WTC11 (cell line): ENCODE measurements around the gene TCF7. TPM values are rescaled to one million over a fixed set of nuclear protein-coding genes. Genes with fewer than 3 reads are reported as not detected.
"Not testable (repeated sequence)": the region's sequence is repeated elsewhere in the genome, so short reads cannot be mapped to it uniquely, and the experiment has no call there.

Source experiments
- ATAC-seq: fragments of 200-7000 bp; cut with Tn5 transposase; 2 replicates; pipeline ENCODE4 v1.10.0; 2021; ENCODE audit warnings: mild to moderate bottlenecking, moderate library complexity
- CTCF ChIA-PET: fragments of 300-600 bp; sonication (Branson Sonifier 250); formaldehyde crosslinking; loops from one replicate; lab custom pipeline; 2021; ENCODE audit warnings: antibody characterized with exemption; lab: Charles Lee
- POLR2A ChIA-PET: fragments of 350-600 bp; sonication (Branson Sonifier 250); formaldehyde crosslinking; loops from one replicate; lab custom pipeline; 2021; ENCODE audit warnings: antibody characterized with exemption; lab: Charles Lee
- DNase-seq: peaks from one replicate; pipeline ENCODE4 v3.0.0; 2021; ENCODE audit warnings: low spot score
- H3K27ac Mint-ChIP-seq: 2 replicates; pipeline ENCODE4 v1.8.0; 2021; ENCODE audit warnings: mixed read lengths
- H3K27me3 Mint-ChIP-seq: 2 replicates; pipeline ENCODE4 v1.8.0; 2021; ENCODE audit warnings: low read depth, mild to moderate bottlenecking, moderate library complexity, mixed read lengths
- H3K36me3 Mint-ChIP-seq: 2 replicates; pipeline ENCODE4 v1.8.0; 2021; ENCODE audit warnings: mixed read lengths
- H3K4me1 Mint-ChIP-seq: 2 replicates; pipeline ENCODE4 v1.8.0; 2022; ENCODE audit warnings: mixed read lengths
- H3K4me3 Mint-ChIP-seq: 2 replicates; pipeline ENCODE4 v1.8.0; 2021; ENCODE audit warnings: mild to moderate bottlenecking, moderate library complexity, mixed read lengths
- H3K9me3 Mint-ChIP-seq: 2 replicates; pipeline ENCODE4 v1.8.0; 2021; ENCODE audit warnings: mixed read lengths
- EMX1 ChIP-seq: fragments of 250-450 bp; sonication (Bioruptor Pico); IDR thresholded peaks from 2 replicates; pipeline ENCODE4 v1.8.0; 2021; ENCODE audit warnings: mild to moderate bottlenecking
- FOXK1 ChIP-seq: sonication (generic); formaldehyde crosslinking; IDR thresholded peaks from 2 replicates; pipeline ENCODE4 v1.8.0; 2022; ENCODE audit warnings: mild to moderate bottlenecking, moderate library complexity, missing genetic modification reagents
- GTF2I ChIP-seq: fragments of 250-450 bp; sonication (Bioruptor Pico); conservative IDR thresholded peaks from 2 replicates; pipeline ENCODE4 v1.4.0; 2021; ENCODE audit warnings: mild to moderate bottlenecking
- KAT7 ChIP-seq: sonication (generic); formaldehyde crosslinking; IDR thresholded peaks from 2 replicates; pipeline ENCODE4 v1.8.1; 2023; ENCODE audit warnings: missing genetic modification reagents, mild to moderate bottlenecking, borderline replicate concordance
- NFE2L1 ChIP-seq: sonication (generic); formaldehyde crosslinking; IDR thresholded peaks from 2 replicates; pipeline ENCODE4 v1.8.1; 2023; ENCODE audit warnings: missing genetic modification reagents
- RORB ChIP-seq: fragments of 250-450 bp; sonication (Bioruptor Pico); IDR thresholded peaks from 2 replicates; pipeline ENCODE4 v1.9.0; 2021; ENCODE audit warnings: mild to moderate bottlenecking
- TCF7 ChIP-seq: sonication (generic); formaldehyde crosslinking; IDR thresholded peaks from 2 replicates; pipeline ENCODE4 v1.8.0; 2022; ENCODE audit warnings: mild to moderate bottlenecking, low read depth, missing genetic modification reagents, moderate library complexity
- TEAD4 ChIP-seq: sonication (generic); formaldehyde crosslinking; IDR thresholded peaks from 2 replicates; pipeline ENCODE4 v1.8.0; 2022; ENCODE audit warnings: mild to moderate bottlenecking, missing genetic modification reagents
- ZNF425 ChIP-seq: fragments of 250-450 bp; sonication (Bioruptor Pico); conservative IDR thresholded peaks from 2 replicates; pipeline ENCODE4 v1.9.0; 2021; ENCODE audit warnings: mild to moderate bottlenecking
- ZNF512 ChIP-seq: sonication (generic); formaldehyde crosslinking; IDR thresholded peaks from 2 replicates; pipeline ENCODE4 v1.8.1; 2022; ENCODE audit warnings: missing genetic modification reagents, borderline replicate concordance
- ZNF532 ChIP-seq: fragments of 250-450 bp; sonication (Bioruptor Pico); IDR thresholded peaks from 2 replicates; pipeline ENCODE4 v1.9.0; 2021; ENCODE audit warnings: mild to moderate bottlenecking, borderline replicate concordance
- total RNA-seq: library from RNA; stranded (reverse); gene quantifications from 3 replicates; pipeline ENCODE4 v1.2.3, GENCODE V29; 2021
- TF ChIP-seq, protein P1 (sequence below): sonication (generic); formaldehyde crosslinking; IDR thresholded peaks from 2 replicates; pipeline ENCODE4 v1.8.0; 2022; ENCODE audit warnings: mild to moderate bottlenecking, missing genetic modification reagents

Gene TCF7
- total RNA-seq, 1 experiment from 2014 or later: 11.3 TPM

DNA sequence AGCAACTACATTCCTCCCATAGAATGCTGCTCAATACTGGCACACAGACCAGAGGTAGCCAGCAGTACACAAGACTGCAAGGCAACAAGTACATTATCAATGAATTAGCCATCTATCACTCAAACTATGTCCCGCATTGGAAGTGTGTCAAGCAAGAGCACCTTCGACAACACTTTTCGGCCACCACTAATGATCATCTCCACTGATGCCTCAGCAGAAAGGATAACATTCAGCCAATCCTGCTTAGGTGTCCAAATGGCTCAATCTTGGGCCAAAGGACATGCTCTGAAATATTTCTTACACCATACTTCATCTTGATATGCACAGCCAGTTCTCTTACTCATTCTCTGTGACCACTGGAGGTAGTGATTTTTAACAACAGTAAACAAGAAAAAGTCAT is 37.2 kb downstream of the TCF7 start (continued):
- TF ChIP-seq ZNF532 (CRISPR knock-in tag) (no peak), ZNF512 (no peak), RORB (CRISPR knock-in tag) (no peak), NFE2L1 (no peak), FOXK1 (no peak)
- TF ChIP-seq, all 79 proteins: peak for 0

DNA sequence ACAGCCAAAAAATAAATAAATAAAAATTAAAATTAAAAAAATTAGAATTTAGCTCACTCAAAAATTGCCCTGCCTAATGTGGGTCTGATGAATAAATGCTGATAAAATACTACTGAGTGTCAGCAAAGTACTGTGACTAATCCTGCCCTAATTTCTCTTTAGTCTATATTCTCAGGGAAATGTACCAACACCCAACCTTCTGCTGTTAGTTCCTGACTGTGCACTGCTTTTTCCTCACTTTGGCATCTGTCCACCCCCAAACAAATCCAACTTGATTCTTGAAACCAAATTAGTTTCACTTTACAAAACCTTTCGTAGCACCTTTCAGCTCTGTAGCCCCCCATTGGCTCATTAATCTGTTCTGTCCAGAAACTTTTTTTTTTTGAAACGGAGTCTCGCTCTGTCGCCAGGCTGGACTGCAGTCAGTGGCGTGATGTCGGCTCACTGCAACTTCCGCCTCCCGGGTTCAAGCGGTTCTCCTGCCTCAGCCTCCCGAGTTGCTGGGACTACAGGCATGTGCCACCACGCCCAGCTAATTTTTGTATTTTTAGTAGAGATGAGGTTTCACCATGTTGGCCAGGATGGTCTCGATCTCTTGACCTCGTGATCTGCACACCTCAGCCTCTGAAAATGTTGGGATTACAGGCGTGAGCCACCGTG is 37.8 kb downstream of the TCF7 start:
- DNase-seq, H3K9me3 Mint-ChIP-seq, H3K27ac Mint-ChIP-seq, H3K4me1 Mint-ChIP-seq, ATAC-seq, H3K27me3 Mint-ChIP-seq, H3K4me3 Mint-ChIP-seq: not testable (repeated sequence)
- CTCF ChIA-PET: interaction anchor here (1.6 to 3.5 kb wide), 2 partner anchors 11 to 113 kb away, joined by 9 to 16 read pairs; no protein-coding TSS in a partner anchor
- POLR2A ChIA-PET: interaction anchor here (1.5 kb wide), 1 partner anchor 24 kb away, joined by 3 read pairs; no protein-coding TSS in a partner anchor
- peaks cover 35% of the 10 kb centered on the region for H3K36me3 Mint-ChIP-seq

GRCh38 chr5:134153241-134153640 is 38.8 kb downstream of the TCF7 start:
- no peak overlapping the region for H3K27ac Mint-ChIP-seq
- H3K27me3 Mint-ChIP-seq: no peaks in the 10 kb centered on the region
- no peaks in the 10 kb centered on the region for H3K4me1 Mint-ChIP-seq
- TF ChIP-seq TCF7: no peak
- no peak for TF ChIP-seq FOXK1
- TF ChIP-seq EMX1: no peak
- no peak for TF ChIP-seq ZNF532 (CRISPR knock-in tag)
- peaks cover 43% of the 10 kb centered on the region for H3K36me3 Mint-ChIP-seq
- H3K4me3 Mint-ChIP-seq: no peak overlapping the region
- DNase-seq: no peak
- H3K9me3 Mint-ChIP-seq: no peaks in the 10 kb centered on the region
- ATAC-seq: no peak
- CTCF ChIA-PET: interaction anchor here (0.6 to 3.5 kb wide), 4 partner anchors 12 to 1075 kb away, joined by 3 to 16 read pairs (median 6); no protein-coding TSS in a partner anchor
- POLR2A ChIA-PET: interaction anchor here (1.5 kb wide), 1 partner anchor 23 kb away, joined by 3 read pairs; no protein-coding TSS in a partner anchor

DNA sequence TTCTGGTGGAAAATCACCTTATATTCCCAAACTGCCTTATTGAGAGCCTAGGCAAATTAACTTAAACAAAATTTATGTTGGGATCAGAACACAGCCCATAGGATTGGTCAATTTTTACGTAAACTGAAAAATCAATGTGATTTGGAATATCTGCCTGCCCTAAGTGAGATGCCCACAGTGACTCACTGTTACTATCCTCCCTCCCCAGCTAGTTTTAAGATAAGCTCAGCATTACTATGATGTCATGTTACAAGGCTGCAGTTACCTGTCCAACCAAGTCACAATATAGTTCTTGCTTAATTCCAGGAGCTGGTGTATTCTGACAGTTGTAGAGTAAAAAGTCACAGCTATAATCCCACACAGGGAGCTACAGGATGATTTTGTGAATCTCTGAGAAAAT is 39.2 kb downstream of the TCF7 start:
- ChIA-PET POLR2A (interaction anchor here (1.5 kb wide), 1 partner anchor 23 kb away, joined by 3 read pairs; no protein-coding TSS in a partner anchor), CTCF (interaction anchor here (1.2 to 3.5 kb wide), 3 partner anchors 13 to 127 kb away, joined by 3 to 16 read pairs (median 9); no protein-coding TSS in a partner anchor)
- Mint-ChIP-seq H3K9me3 (no peaks in the 10 kb centered on the region), H3K4me3 (no peak overlapping the region), H3K36me3 (peaks cover 46% of the 10 kb centered on the region), H3K27ac (no peak overlapping the region), H3K4me1 (no peaks in the 10 kb centered on the region), H3K27me3 (no peaks in the 10 kb centered on the region)
- ATAC-seq (no peak), DNase-seq (no peak)
- no peak for TF ChIP-seq RORB (CRISPR knock-in tag)
- no peak for TF ChIP-seq TCF7
- TF ChIP-seq, protein P1, sequence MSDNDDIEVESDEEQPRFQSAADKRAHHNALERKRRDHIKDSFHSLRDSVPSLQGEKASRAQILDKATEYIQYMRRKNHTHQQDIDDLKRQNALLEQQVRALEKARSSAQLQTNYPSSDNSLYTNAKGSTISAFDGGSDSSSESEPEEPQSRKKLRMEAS (CRISPR knock-in tag): no peak
- no peak for TF ChIP-seq ZNF425 (CRISPR knock-in tag)
- no peak for TF ChIP-seq KAT7 (CRISPR knock-in tag)
- no peak for TF ChIP-seq GTF2I (CRISPR knock-in tag)
- no peak for TF ChIP-seq TEAD4 (CRISPR knock-in tag)
